GM21423 (cell line): ENCODE measurements around the gene PGM5.
"Not testable (repeated sequence)": the region's sequence is repeated elsewhere in the genome, so short reads cannot be mapped to it uniquely, and the experiment has no call there.

ENCODE experiments used
- ATAC-seq: cut with Tn5 transposase; IDR thresholded peaks from one replicate; pipeline ENCODE4 v1.9.1; 2021; ENCODE audit warnings: mild to moderate bottlenecking, moderate library complexity; ENCODE audit not compliant: unreplicated experiment

The PGM5 gene

GRCh38 chr9:68356380-68357118 lies at the start of gene PGM5:
Gene PGM5, plus strand, starts transcription at chr9:68356611. Its CDS starts 517 bp downstream, at chr9:68357128.
- ATAC-seq = not testable (repeated sequence)

DNA sequence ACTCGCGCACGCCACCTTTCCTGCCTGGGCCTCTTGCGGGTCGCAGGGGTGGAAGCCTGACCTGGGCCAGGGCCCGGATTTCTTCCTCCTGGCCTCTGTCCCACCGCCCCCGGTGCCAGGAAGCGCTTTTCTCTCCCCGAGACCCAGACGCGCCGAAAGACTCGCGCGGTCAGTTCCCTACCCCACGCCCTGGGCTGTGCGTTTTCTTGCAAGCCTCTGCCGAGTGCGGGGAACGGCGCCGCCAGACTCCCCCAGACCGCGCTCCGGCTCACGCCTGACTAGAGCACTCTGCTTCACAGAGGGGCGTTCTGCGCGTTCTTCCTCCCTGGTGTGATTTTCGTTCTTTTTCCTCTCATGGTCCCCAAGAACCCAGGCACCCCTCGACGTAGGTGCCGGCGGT lies 49.3 kb upstream of the PGM5 start:
- ATAC-seq = not testable (repeated sequence)

DNA sequence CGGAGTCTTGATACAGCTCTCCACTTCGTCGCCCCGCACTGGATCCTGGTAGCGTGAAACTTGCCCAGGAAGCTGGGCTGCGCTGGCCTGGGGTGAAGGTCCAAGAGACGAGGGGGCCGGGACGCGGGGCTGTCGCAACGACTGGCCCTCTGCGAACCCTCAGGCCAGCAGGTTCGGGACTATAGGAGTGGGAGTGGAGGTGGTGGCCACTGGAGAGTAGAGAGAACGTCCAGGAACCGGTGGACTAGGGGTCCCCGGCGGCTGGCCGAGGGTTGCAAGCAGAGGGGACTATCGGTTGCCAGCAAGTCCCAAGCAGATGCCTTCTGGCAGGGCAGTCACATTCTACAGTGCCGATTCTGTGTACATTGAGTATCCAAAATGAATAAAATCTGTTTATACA lies 48.8 kb upstream of the PGM5 start:
- ATAC-seq = not testable (repeated sequence)

DNA sequence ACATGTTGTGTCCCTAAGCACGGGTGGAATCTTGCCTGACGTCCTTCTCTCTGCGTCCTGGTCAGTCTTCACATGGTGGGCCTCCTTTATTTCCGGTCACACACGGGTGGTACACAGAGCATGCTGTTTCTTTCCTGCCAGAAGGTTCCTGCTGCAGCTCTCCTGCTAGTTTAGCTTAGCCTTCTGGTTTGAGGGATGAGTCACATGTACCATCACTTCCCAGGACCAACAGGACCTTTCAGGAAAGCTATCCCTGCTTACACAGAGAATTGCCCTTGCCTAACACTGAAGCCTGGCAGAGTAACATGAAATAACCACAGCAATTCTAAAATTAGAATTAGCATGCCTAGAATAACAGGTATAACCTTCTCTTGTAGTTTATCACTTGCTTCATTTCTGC lies 45.2 kb upstream of the PGM5 start:
- ATAC-seq = not testable (repeated sequence)

DNA sequence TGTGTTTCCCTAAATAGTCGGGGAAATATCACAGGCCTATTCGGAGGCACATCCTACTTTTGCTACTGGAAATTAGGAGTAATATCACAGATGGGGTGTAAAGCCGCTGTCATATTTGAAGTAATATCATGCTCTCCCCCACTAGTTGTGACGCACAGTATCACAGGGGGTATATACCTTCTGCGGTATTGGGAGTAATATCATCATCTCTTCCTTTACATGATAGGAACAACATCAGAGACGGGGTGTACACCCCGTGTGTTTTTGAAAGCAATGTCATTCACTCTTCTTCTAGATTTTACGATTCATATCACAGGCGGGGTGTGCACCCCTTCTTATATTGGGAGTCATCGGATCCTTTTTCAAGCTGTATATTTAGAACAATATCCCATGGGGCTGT lies 38.2 kb upstream of the PGM5 start:
- not testable (repeated sequence) for ATAC-seq

- ATAC-seq = not testable (repeated sequence)
Observed at GRCh38 chr9:68323749-68324148, 32.7 kb upstream of the PGM5 start.

DNA sequence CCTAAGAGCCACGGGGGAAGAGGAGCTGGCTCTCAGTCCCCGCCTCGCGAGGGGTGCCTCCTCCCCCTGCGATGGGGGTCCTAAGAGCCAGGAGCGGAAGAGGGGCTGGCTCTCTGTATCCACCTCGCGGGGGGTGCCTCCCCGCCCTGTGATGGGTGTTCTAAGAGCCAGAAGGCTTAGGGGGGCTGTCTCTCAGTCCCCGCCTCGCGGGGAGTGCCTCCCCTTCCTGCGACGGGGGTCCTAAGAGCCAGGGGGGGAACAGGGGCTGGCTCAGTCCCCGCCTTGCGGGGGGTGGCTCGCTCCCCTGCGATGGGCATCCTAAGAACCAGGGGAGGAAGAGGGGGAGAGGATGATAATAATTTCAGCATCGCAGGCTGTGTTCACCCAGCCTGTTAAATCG lies 31.9 kb upstream of the PGM5 start:
- not testable (repeated sequence) for ATAC-seq

DNA sequence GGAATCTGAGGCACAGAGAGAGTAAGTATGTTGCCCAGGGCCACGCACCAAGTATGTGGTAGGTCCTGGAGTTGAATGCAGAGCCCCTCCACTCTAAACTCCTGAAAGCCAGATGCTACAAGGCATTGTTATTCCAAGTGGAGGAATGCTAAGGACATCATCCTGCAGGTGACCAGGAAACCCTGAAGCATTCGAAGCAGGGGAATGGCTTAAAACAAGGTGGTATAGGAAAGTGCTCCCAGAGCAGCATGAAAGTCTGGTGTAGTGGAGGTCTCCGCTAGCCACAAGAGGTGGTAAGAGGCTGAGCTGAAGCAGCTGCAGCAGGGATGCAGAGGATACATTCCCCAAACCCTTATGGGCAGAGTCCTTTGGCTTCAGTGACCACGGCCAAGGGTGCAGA lies 27.3 kb upstream of the PGM5 start:
- ATAC-seq = not testable (repeated sequence)

DNA sequence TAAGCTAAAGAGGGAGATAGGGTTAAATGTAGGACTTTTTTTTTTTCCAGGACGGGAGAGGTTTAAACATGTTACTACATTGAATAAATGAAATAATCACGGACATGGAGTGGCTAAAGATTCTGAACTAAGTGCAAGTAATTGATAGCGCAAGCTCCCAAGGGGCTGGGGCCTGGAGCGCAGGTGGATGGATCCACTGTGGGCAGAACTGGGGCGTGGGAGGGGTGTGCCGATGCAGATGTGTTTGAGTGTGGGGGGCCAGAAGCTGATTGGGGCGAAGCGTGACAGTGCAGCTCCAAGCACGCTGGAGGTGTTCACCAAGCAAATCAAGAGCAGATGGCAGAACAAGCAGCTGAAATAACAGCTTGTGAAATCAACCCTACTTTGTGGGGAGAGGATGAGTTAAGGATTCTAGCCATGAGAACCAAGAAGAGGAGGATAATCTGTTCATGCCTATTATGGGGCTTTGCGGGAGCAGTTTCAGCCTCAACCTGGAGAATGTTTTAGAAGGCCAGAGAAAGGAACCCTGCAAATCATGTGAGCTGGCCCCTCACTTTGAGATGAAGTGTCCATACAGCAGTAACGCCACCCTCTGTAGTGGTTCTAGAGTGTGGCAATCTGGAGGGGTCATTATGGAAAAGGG lies 25.8 kb upstream of the PGM5 start:
- ATAC-seq = not testable (repeated sequence)

DNA sequence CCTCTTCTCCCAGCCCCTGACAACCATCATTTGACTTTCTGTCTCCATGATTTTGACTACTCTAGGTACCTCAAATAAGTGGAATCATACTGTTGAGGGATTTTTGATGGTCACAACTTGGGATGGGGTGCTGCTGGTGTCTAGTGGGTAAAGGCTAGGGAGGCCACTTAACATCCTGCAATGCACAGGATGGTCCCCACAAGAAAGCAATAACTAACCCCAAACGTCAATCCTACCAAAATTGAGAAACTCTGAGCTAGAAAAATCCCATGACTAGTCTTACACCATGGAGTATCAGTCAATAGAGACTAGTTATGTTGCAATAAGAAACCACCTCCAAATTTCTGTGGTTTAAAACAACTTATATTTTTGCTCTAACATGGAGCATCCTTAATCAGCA lies 24.3 kb upstream of the PGM5 start:
- ATAC-seq = not testable (repeated sequence)

DNA sequence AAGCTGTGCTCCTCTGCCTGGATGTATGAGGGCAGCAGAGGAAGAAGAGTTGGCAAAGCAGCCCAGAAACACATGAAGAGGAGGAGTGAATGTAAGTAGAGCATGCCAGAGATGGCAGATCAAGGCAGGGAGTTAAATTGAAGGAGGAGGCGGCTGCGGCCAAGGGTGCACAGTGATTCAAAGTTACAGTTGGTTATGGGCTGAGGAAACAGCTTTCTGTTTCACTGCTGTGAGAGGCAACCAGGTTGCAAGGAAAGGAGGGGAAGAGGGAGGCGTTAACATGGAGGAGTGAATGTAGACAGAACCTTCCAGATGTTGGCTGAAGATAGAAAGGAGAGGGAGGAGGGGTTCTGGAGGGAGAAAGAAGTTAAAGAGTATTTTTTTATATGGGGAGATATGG lies 20.5 kb upstream of the PGM5 start:
- not testable (repeated sequence) for ATAC-seq

GRCh38 chr9:68336639-68337339 lies 19.6 kb upstream of the PGM5 start:
- not testable (repeated sequence) for ATAC-seq

DNA sequence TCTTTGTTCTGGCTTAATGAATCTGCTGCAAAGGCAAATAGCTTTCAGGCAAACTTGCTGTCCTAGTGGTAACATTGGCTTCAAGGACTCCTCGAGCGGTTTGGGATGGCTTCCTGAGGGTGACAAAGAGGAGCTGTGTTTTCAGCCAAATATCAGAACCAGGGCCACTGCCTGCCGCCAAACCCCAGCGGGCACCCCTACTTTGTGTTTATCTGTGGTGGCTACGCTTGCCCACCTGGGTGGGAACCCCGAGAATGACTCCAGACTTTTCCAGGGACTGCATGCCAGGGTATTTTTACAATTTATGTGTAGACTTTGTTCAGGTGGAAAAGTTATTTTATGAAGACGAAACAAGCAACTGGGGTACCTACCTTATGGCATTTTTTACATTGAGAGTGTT lies 18.4 kb upstream of the PGM5 start:
- not testable (repeated sequence) for ATAC-seq

DNA sequence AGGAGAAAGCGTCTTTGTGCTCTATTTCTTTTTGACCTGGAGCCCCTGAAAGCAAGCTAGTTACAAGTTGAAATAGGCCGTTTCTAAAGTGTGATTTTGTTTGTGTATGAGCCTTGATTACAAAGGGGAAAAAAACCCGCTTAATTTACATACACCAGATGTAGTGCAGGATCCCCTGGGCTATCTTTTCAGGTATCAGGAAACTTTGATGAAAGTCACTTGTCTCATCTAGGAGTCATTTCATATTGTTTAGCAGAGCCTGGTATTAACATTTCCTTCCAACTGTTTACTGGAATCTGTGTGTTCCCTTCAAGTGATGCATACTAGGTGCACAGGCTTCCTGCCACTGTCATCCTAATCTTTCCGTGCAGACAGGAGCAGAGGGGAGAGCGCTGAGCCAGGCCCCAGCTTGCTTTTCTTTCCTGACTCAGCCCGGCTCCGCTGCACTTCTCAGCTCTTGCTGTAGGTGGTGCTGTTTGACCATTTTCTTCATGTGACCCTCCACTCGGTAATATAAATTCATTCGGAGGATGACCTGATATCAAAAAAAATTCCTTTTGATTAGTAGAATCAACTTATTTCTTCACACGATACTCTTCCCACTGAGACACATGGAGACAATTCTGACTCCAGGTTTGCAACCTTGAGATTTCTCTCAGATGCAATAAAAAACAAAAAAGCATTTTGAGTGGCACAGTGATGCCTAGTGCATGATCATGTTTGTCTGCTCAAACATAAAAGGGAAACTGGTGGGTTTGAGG lies 14.0 kb upstream of the PGM5 start:
- peak; percentile 77 for ATAC-seq

DNA sequence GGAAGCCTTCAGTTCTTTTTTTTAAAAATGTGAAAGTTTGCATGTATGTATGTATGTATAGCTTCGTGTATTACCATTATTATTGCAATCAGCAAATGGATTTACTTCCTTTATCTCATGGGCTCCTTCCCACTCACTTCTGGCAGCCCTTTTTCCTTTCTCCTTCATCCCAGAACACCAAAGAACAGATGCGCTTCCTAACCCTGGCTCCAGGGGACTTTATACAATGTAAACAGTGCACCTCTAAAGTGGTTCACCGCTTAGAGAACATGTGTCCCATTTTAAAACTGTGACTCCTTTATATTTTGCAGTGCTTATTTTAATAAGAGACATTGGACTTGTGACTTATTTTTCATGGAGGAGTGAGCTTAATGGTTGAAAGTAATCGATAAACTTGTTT lies 13.2 kb upstream of the PGM5 start:
- not testable (repeated sequence) for ATAC-seq

GRCh38 chr9:68343992-68344391 lies 12.4 kb upstream of the PGM5 start:
- ATAC-seq = not testable (repeated sequence)

DNA sequence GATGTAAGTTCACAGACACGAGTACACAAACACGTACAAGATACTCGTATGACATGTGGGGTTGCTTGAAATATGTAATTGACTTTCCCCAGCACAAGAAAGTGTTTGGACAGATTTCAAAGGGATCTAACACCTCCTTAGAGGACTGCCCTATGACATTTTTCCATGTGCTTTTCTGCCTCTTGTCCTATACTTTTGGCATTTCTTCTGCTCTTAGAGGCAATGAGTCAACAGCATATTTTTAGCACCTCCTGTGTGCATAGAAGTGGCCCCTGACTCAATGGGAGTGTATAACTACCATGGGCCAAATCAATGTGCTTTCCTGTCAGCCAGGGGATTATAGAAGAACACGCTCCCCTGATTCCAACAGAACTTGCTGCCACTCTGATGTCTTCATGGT lies 4.7 kb upstream of the PGM5 start:
- ATAC-seq = not testable (repeated sequence)

DNA sequence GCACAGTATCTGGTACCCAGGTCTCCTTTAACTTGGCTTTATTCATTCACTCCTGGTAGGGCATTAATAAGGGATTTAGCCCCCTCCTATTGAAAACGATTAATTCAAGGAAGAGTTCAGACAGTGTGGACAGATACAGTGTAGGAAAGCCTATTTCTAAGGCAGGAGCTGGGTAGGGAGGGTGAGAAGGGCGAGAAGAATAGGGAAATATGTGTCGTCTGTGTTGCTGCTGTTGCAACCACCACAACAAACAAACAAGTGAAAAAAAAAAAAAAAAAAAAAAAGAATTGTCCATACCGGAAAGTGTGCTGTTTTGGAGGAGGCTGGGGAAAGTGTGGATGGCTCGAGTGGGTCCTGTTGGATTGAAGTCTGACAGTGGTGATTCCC lies 425 bp upstream of the PGM5 start:
- ATAC-seq = not testable (repeated sequence)

- not testable (repeated sequence) for ATAC-seq
Observed at GRCh38 chr9:68357119-68357714, 806 bp downstream of the PGM5 start.

GRCh38 chr9:68366933-68367547 lies 10.6 kb downstream of the PGM5 start:
- peak; percentile 49 for ATAC-seq
